AG04449 (cell line): ENCODE data around the gene GPC4.
A peak's percentile ranks its signal among the peaks of the same experiment; 100 is the strongest.

Source experiments
- CTCF ChIA-PET: fragments of 350-600 bp; formaldehyde crosslinking; extraction: SDS; loops from one replicate; lab custom pipeline; 2021; ENCODE audit warnings: antibody characterized with exemption; lab: Yijun Ruan, JAX
- POLR2A ChIA-PET: fragments of 400-600, 350-600 bp; formaldehyde crosslinking; extraction: SDS; loops from one replicate; lab custom pipeline; 2020; ENCODE audit warnings: antibody characterized with exemption, inconsistent platforms; lab: Yijun Ruan, JAX
- DNase-seq: peaks from one replicate; pipeline ENCODE4 v3.0.0-alpha.2; 2010; ENCODE audit warnings: low read depth, low spot score
- H3K4me3 ChIP-seq: 2 replicates; pipeline ENCODE4 v1.5.1; 2011; ENCODE audit warnings: low read depth, mild to moderate bottlenecking, control low read depth, low read length
- CTCF ChIP-seq: IDR thresholded peaks from one replicate; pipeline ENCODE4 v1.5.1; 2011; ENCODE audit warnings: mild to moderate bottlenecking, moderate library complexity, low read length, control low read depth, inconsistent platforms; ENCODE audit not compliant: insufficient read depth; ENCODE audit errors: missing control alignments

GPC4 gene

GRCh38 chrX:133402830-133403625, 12.3 kb downstream of the GPC4 start:
- CTCF ChIA-PET = no interaction called here
- TF ChIP-seq CTCF = no peak
- DNase-seq = no peak
- POLR2A ChIA-PET = interaction anchor here (0.6 kb wide), 1 partner anchor 142 kb away, joined by 3 read pairs; no protein-coding TSS in a partner anchor
- H3K4me3 ChIP-seq = no peak overlapping the region

- DNase-seq = peak; percentile 28
- TF ChIP-seq CTCF = no peak
- CTCF ChIA-PET = no interaction called here
- no peak overlapping the region for H3K4me3 ChIP-seq
- POLR2A ChIA-PET = no interaction called here
Observed at GRCh38 chrX:133402042-133402453, 13.2 kb downstream of the GPC4 start.

- H3K4me3 ChIP-seq = no peak overlapping the region
- no peak for TF ChIP-seq CTCF
- no peak for DNase-seq
- CTCF ChIA-PET = no interaction called here
- POLR2A ChIA-PET = no interaction called here
Observed at GRCh38 chrX:133401536-133401935, 13.8 kb downstream of the GPC4 start.

- no peak for TF ChIP-seq CTCF
- DNase-seq = no peak
- no peak overlapping the region for H3K4me3 ChIP-seq
- CTCF ChIA-PET = no interaction called here
- POLR2A ChIA-PET = no interaction called here
Observed at GRCh38 chrX:133399411-133399810, 15.9 kb downstream of the GPC4 start.

- POLR2A ChIA-PET = no interaction called here
- CTCF ChIA-PET = no interaction called here
- H3K4me3 ChIP-seq = no peak overlapping the region
- no peak for TF ChIP-seq CTCF
- no peak for DNase-seq
Observed at GRCh38 chrX:133394765-133395164, 20.5 kb downstream of the GPC4 start.

- no peak for DNase-seq
- no peak for TF ChIP-seq CTCF
- ChIA-PET POLR2A (no interaction called here), CTCF (no interaction called here)
- no peak overlapping the region for H3K4me3 ChIP-seq
Observed at GRCh38 chrX:133392671-133393070, 22.6 kb downstream of the GPC4 start.
